Islet of Langerhans (tissue), 1 donor: ENCODE results near the gene BCORL1.

ENCODE experiments used
- FAIRE-seq: peaks from one replicate; lab custom pipeline; 2011; peaks lifted over from hg19 to GRCh38; lab: Jason Lieb, UNC

BCORL1 gene

GRCh38 chrX:130071611-130072344 is 89.3 kb downstream of the BCORL1 start:
- peak; percentile 64 for FAIRE-seq

GRCh38 chrX:130072345-130072740 is 89.9 kb downstream of the BCORL1 start:
- FAIRE-seq, result no peak

- no peak for FAIRE-seq
Measured at GRCh38 chrX:130075777-130076176, 93.3 kb downstream of the BCORL1 start.

- FAIRE-seq, result peak; percentile 17
Measured at GRCh38 chrX:130079824-130080406, 97.5 kb downstream of the BCORL1 start.

GRCh38 chrX:130080791-130081367 is 98.4 kb downstream of the BCORL1 start:
- FAIRE-seq, result no peak

- FAIRE-seq, result no peak
Measured at GRCh38 chrX:130081421-130082045, 99.1 kb downstream of the BCORL1 start.

- FAIRE-seq, result no peak
Measured at GRCh38 chrX:130082244-130083106, 100.0 kb downstream of the BCORL1 start.

GRCh38 chrX:130083107-130083490 is 100.7 kb downstream of the BCORL1 start:
- FAIRE-seq, result no peak

- no peak for FAIRE-seq
Measured at GRCh38 chrX:130083656-130084382, 101.4 kb downstream of the BCORL1 start.

- no peak for FAIRE-seq
Measured at GRCh38 chrX:130084631-130085237, 102.3 kb downstream of the BCORL1 start.

GRCh38 chrX:130085551-130086446 is 103.4 kb downstream of the BCORL1 start:
- no peak for FAIRE-seq

GRCh38 chrX:130086447-130087206 is 104.2 kb downstream of the BCORL1 start:
- no peak for FAIRE-seq

GRCh38 chrX:130090364-130090763 is 107.9 kb downstream of the BCORL1 start:
- FAIRE-seq, result no peak

GRCh38 chrX:130091980-130092522 is 109.6 kb downstream of the BCORL1 start:
- FAIRE-seq, result no peak

- no peak for FAIRE-seq
Measured at GRCh38 chrX:130093271-130093670, 110.8 kb downstream of the BCORL1 start.

- FAIRE-seq, result no peak
Measured at GRCh38 chrX:130094696-130095095, 112.3 kb downstream of the BCORL1 start.

- FAIRE-seq, result no peak
Measured at GRCh38 chrX:130095249-130096030, 113.0 kb downstream of the BCORL1 start.

GRCh38 chrX:130097507-130098209 is 115.2 kb downstream of the BCORL1 start:
- FAIRE-seq, result no peak
